GM18526 (cell line): ENCODE measurements around the gene MFAP3.

ENCODE experiments used
- POLR2A ChIP-seq: IDR thresholded peaks from 3 replicates; pipeline ENCODE4 v1.6.1; 2011; ENCODE audit not compliant: insufficient read length; ENCODE audit errors: extremely low read depth

The MFAP3 gene

GRCh38 chr5:154077696-154078095 is 38.9 kb downstream of the MFAP3 start:
- TF ChIP-seq POLR2A = no peak

GRCh38 chr5:154078272-154078671 is 39.5 kb downstream of the MFAP3 start:
- TF ChIP-seq POLR2A = no peak

DNA sequence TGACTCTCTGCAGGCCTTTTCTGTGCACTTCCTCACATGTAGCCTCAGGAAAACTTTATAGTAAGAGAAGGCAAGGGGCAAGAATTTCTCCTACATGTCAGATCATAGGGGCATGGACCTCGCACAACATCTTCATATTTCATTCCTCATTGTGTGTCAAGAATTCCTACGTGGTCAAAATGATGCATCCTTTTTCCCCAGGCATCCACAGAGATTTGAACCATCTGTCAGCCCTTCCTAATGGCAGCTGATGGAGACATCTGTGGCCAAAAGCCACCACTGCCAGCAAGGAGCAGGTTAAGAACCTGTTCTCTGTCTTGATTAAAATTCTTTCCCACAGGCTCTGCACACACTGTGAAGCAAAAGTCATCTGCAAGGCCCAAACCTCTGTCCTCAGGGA is 42.5 kb downstream of the MFAP3 start:
- TF ChIP-seq POLR2A = no peak

DNA sequence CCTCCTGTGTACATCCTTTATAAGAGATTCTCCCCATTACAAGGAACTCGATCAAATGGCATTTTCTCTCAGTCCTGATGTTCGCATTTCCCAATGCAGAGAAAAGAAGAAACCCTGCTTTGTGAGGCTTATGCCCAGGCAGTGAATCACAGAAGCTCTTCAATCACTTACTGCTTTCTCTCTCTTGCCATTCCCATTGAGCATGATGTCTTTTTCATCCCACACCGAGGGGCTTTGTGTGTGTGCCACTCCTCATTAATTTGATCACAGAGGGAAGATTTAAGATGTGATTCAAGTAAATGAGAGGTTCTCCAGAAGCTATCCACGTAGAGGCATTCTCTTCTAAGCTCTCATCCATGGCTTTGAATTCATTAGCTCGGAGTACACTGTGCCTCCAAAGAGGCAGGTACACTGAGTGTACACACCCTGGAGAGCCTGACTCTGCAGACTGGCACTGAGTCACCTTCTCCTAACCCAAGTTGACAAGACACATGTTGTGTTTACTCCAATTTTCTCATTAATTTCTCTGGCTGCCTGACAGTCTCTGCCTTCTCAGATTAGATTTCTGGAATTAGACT is 45.4 kb downstream of the MFAP3 start:
- TF ChIP-seq POLR2A = no peak

DNA sequence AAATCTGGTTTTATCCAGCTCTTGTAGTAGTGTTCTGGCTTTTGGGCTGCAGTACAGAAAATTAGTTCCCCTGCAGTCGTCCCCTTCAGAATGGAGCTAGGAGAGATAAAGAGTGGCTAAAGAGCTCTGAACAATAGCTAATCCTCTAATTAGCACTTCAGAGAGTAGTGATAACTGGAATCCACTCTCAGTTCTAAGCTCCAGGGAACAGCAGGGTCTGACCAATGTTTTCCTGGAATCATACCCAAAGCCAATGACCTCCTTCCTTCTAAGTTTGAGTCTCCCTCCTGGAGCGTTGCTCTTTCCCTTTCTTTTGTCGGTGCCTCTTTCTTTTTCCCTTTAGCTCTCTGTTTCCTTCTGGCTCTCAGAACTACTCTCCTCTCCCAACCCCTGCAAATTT is 47.4 kb downstream of the MFAP3 start:
- no peak for TF ChIP-seq POLR2A

- TF ChIP-seq POLR2A = no peak
These were observed 47.9 kb downstream of the MFAP3 start for GRCh38 chr5:154086641-154087040.

DNA sequence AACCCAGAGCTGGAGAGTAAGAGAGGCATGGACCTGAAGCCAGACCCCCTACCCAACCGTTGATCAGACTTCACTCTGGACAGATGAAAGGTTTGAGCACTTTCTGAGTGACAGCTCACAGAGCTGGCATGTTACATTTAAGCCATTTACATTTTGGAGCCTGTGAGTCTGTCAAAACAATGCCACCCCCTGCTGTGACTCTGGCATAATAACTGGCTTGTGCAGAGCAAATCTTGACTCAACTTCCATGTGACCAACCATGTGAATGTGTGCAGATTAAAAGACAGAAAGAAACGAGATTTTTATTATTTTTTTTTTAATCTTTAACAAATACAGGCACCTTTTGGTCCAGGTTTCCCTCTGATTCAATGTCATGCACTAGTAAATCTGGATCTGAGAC is 48.5 kb downstream of the MFAP3 start:
- no peak for TF ChIP-seq POLR2A

DNA sequence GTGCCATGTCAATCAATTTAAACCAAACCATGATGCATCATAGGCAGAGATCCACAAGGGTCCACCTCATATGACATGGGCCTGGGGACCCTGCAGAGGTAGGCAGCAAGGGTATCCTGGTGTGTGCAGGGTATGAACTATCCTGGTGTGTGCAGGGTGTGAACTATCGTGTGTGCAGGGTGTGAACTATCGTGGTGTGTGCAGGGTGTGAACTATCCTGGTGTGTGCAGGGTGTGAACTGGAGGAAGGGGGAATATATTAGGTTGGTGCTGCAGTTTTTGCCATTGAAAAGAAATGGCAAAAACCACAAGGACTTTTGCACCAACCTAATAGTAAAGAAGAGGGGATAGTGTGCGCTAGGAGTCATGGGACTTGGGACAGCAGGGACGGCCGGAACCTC is 50.0 kb downstream of the MFAP3 start:
- TF ChIP-seq POLR2A = no peak

GRCh38 chr5:154090656-154091055 is 51.9 kb downstream of the MFAP3 start:
- no peak for TF ChIP-seq POLR2A

DNA sequence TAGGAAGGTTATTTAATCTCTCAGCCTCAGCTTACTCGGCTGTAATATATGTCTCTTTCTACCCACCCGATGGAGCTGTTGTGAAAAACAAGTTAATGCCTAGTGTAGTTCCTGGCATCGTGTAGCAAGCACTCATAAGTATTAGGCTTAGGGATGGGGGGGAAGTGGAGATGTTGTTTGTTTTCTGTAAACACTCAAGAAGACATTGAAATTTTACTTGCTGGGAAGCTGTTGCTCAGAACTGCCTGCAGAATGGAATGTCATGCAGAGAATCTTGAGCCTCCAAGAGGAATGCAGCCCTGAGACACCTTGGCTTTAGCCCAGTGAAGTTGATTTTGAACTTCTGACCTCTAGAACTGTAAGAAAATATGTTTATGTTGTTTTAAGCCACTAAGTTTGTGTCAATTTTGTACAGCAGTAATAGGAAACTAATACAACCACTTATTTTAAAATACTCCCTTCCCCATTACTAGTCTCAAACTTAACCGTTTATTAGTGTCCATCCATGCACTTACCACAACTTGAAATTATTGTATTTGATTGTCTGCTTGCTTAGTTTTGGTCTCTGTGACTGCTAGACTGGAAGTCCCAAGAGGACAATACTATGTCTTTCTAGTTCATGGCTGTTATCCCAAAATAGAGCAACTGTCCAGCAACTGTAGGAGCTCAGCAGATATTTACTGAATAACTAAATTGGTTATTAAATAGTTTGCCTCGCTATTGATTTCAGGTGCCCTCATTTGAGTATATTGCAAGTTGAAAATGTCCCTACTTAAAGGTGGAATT is 53.8 kb downstream of the MFAP3 start:
- TF ChIP-seq POLR2A = no peak

DNA sequence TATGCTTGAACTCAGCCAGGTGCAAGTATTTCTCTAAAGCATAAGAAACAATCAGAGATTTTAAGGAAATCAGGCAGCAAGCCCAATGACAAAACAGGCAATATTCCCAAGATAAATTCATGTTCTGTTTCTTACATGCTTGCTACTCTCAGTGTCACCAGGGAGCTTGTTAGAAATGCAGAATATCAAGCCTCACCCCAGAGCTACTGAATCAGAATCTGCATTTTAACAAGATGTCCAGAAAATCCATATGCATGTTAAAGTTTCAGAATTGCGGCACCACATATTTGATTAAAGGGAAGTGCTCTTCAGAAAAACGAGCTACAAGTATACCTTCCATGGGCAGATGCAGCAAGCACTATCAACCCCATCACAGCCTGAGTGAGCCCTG is 54.4 kb downstream of the MFAP3 start:
- TF ChIP-seq POLR2A = no peak

GRCh38 chr5:154095904-154096303 is 57.1 kb downstream of the MFAP3 start:
- TF ChIP-seq POLR2A = no peak

GRCh38 chr5:154097031-154097430 is 58.3 kb downstream of the MFAP3 start:
- TF ChIP-seq POLR2A = no peak

GRCh38 chr5:154098465-154098864 is 59.7 kb downstream of the MFAP3 start:
- no peak for TF ChIP-seq POLR2A

- TF ChIP-seq POLR2A = no peak
These were observed 62.4 kb downstream of the MFAP3 start for GRCh38 chr5:154101184-154101583.

- no peak for TF ChIP-seq POLR2A
These were observed 64.5 kb downstream of the MFAP3 start for GRCh38 chr5:154103233-154103632.
